GM12801 (cell line): Measurements from ENCODE around the gene PHF5A.

Experiments
- TF ChIP-seq, protein P1 (sequence below): IDR thresholded peaks from one replicate; pipeline ENCODE4 v1.5.1; 2011; ENCODE audit warnings: control low read depth; ENCODE audit not compliant: insufficient read length; ENCODE audit errors: extremely low read depth

PHF5A gene

DNA sequence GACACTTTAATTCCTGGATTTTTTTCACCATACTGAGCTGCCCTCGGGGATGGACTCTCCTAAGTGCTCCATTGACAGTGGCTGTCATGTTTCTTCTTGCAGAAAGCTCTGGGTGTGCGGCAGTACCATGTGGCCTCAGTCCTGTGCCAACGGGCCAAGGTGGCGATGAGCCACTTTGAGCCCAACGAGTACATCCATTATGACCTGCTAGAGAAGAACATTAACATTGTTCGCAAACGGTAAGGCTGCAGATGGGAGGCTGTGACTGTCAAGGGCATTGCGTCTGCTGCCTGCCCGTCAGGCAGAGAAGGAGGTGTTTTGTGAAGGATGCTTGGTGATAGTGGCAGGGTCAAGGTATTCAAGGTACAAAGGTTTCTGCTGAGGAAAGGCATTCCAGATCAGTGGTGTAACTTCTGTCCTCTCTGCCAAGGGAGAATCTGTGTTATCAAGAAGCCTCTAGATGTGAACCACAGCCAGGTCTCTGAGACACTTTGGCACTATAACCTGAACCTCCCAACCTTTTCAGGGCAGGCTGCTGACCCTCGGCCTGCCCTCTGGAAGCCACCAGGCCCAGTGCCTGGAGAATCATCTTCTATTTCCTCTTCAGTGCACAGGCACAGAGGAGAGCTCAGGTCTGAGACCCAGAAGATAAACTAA lies 31.3 kb upstream of the PHF5A start:
- TF ChIP-seq, protein P1, sequence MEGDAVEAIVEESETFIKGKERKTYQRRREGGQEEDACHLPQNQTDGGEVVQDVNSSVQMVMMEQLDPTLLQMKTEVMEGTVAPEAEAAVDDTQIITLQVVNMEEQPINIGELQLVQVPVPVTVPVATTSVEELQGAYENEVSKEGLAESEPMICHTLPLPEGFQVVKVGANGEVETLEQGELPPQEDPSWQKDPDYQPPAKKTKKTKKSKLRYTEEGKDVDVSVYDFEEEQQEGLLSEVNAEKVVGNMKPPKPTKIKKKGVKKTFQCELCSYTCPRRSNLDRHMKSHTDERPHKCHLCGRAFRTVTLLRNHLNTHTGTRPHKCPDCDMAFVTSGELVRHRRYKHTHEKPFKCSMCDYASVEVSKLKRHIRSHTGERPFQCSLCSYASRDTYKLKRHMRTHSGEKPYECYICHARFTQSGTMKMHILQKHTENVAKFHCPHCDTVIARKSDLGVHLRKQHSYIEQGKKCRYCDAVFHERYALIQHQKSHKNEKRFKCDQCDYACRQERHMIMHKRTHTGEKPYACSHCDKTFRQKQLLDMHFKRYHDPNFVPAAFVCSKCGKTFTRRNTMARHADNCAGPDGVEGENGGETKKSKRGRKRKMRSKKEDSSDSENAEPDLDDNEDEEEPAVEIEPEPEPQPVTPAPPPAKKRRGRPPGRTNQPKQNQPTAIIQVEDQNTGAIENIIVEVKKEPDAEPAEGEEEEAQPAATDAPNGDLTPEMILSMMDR = no peak

DNA sequence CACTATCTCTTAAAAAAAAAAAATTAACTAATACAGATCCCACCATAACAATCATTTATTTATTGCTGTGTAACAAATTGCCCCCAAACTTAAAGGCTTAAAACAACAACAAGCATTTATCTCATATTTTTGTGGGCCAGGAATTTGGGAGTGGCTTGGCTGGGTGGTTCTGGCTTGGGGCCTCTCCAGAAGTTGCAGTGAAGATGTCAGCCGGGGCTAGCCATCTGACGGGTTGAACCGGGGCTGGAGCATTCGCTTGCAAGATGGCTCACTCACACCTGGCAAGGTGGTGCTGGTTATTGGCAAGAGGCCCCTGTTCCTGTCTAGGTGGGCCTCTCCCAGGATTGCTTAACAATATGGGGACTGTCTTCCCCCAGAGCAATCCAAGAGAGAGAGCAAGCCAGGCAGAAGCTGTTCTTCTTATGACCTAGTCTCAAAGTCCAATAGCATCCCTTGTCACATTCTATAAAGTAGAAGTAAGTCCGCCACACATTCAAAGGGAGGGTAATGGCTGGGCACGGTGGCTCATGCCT lies 29.9 kb upstream of the PHF5A start:
- TF ChIP-seq, protein P1 = no peak

DNA sequence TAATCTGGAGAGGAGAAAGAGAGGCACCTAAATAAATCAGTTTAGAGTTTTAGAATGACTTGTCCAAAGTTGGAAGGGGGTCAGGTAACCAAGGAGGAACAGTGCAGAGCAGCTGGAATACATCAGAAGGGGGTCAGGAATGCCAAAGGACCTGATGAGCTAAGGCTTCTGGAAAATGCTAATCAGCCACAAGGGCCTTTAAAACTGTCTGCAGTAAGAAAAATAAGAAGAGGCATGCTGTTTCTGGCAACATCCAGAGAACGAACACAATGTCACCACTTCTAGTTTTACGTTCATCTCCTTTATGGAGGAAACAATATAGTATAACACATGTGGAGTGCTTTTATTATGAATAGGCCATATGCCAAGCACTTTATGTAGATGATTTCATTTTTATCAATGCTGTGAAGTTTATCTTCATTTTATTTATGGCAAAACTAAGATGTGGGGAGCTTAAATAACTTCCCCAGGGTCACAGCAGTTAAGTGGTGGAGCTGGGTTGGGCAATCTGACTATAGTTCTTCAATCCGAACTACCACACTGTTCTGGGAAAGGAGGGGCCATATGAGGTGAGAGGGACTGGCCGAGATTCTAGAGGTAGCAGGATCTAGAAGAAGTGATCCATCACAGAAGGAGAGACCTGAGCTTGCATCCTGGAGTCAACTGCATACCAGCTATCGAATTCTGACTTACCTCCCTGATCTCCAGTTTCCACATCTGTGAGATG lies 23.0 kb upstream of the PHF5A start:
- TF ChIP-seq, protein P1 = no peak

DNA sequence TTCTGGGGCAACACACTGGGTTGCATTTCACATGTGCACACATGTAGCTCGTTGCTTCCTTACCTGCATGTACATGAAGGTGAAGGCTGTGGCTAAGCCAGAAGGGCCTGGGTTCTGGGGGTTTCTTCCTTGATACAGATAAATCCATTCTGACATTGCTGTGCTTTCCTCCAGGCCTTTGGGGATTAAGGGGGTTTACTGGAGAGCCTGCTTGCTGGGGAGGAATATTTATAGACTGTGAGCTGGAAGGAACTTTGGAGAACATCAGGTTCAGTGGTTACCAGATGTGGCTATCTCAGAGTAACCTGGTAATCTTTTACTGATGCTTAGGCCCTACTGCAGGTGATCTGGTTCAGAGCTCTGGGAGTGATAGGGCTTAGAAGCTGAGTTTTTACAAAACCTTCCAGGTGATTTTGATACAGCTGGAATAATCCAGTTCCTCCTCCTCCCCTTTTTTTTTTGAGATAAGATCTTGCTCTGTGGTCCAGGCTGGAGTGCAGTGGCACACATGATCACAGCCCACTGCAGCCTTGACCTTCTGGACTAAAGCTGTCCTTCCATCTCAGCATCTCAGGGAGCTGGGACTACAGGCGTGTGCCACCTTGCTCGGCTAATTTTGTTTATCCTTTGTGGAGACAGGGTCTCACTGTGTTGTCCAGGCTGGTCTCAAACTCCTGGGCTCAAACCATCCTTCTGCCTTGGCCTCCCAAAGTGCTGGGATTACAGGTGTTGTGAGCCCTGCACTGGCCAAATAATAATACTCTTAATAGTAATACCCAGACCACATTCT lies 20.3 kb upstream of the PHF5A start:
- TF ChIP-seq, protein P1 = no peak

DNA sequence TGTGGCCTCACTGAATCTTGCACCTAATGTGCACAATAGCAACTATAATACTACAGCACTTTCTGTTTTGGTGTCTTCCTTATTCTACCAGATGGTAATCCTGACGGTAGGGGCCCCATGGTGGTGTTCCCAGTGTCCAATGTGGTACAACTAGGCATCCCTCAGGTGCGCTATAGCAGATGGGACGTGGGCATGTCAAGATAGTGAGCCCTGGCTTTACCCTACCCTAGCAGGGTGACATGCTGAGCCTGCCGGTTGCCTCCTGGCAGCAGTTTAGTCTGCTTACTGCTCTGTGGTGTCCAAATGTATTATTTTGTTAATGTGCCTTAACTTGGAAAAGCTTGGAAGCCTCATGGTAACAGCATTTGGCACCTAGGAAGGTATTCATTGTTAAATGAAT lies 19.6 kb upstream of the PHF5A start:
- TF ChIP-seq, protein P1 = no peak

DNA sequence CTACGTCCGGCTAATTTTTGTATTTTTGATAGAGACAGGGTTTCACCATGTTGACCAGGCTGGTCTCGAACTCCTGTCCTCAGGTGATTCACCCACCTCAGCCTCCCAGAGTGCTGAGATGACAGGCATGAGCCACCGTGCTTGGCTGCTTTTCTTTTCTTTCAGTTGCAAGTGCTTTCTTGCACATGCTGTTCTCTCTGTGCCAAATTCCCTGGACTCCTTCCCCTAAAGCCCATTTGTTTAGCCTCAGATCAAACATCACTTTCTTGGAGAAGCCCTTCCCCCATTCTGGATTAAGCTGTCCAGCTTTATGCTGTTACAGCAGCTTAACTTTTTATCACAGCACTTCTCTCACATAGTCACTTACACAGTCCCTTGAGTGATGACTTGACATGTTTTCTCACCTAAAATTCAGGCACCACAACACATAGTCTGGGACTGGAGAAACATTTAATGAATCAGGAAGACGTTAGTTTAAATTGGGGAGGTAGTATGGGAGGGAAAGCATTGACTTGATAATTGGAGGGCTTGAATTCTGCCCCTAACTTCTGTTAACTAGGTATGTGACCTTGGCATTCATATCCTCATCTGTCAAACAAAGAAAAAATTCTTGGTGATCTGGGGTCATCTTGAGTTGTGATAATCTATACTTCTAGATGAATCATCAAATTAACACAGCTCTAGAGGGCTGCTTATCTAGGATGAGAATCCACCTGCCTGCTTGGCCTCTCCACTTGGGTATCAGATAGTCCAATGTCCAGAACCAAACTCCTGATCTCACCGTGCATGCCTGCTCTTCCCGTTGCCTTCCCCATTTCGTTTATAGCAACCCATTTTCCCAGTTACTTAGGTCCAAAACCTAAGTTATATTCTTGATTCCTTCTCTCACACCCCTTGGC lies 18.8 kb upstream of the PHF5A start:
- TF ChIP-seq, protein P1 = no peak

DNA sequence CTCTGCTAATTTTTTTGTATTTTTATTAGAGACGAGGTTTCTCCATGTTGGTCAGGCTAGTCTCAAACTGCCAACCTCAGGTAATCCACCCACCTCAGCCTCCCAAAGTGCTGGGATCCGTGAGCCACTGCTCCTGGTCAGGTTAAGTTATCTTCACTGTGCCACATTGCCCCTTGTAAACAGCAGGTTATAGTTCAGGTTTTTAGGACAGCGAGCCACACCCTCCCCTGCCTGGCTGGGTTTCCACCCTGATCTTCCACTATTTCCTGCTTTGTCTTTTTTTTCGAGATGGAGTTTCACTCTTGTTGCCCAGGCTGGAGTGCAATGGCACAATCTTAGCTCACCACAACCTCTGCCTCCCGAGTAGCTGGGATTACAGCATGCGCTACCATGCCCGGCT lies 16.5 kb upstream of the PHF5A start:
- TF ChIP-seq, protein P1 = no peak
